K562 (cell line): ENCODE data around the gene SSR4. TPM values are rescaled to one million over a fixed set of nuclear protein-coding genes. Genes with fewer than 3 reads are reported as not detected.

ENCODE experiments used
- ATAC-seq: fragments of 200-7000 bp; cut with Tn5 transposase; 3 replicates; pipeline ENCODE4 v1.9.1; 2020; ENCODE audit warnings: moderate library complexity
- BruUV-seq: library from RNA; stranded (reverse); fragments of 400-500 nt; replicated peaks from 2 replicates; lab custom pipeline; 2021; lab: Mats Ljungman, UMichigan
- CTCF ChIA-PET: fragments of 300-600 bp; formaldehyde crosslinking; extraction: SDS; loops from one replicate; lab custom pipeline; 2021; ENCODE audit warnings: low intra/inter-chr PET ratio; lab: Yijun Ruan, JAX
- POLR2A ChIA-PET: fragments of 300-600, 350-650 bp; sonication (Branson Sonifier 250); formaldehyde crosslinking; extraction: SDS; loops from one replicate; lab custom pipeline; 2021; ENCODE audit warnings: antibody characterized with exemption, inconsistent platforms; lab: Yijun Ruan, JAX
- DNase-seq, 4 experiments: peaks; one replicate each; pipeline versions ENCODE4 v3.0.0 to v3.0.0-alpha.2; 2011 to 2018; ENCODE audit warnings: low spot score in 3 of 4, mixed read lengths in 3 of 4; ENCODE audit errors: extremely low read depth in 1 of 4
- FAIRE-seq: peaks from 2 replicates; lab custom pipeline; 2011; peaks lifted over from hg19 to GRCh38; lab: Jason Lieb, UNC
- H2AFZ ChIP-seq: 2 replicates; pipeline ENCODE4 v1.6.0; 2011; ENCODE audit warnings: low read depth, low read length, control low read depth, inconsistent platforms
- H3K27ac ChIP-seq: fragments of 200-600 bp; 3 replicates; pipeline ENCODE4 v1.8.0; 2011; ENCODE audit warnings: low read depth, mild to moderate bottlenecking, control low read depth, inconsistent platforms, low read length, moderate library complexity, mixed read lengths; ENCODE audit errors: extremely low read depth
- H3K27me3 ChIP-seq, 2 experiments: fragments of 300-600 bp in 1 of 2; 2 replicates in 1 of 2; 3 replicates in 1 of 2; pipeline versions ENCODE4 v1.6.0 to v1.8.0; 2011; ENCODE audit warnings: inconsistent platforms in 2 of 2, low read length in 2 of 2, mild to moderate bottlenecking in 1 of 2, mixed read lengths in 1 of 2, moderate library complexity in 1 of 2; ENCODE audit not compliant: control insufficient read depth in 2 of 2, insufficient read depth in 2 of 2
- H3K36me3 ChIP-seq: fragments of 300-600 bp; 3 replicates; pipeline ENCODE4 v1.8.0; 2011; ENCODE audit warnings: mild to moderate bottlenecking, low read length, inconsistent platforms; ENCODE audit not compliant: control insufficient read depth, insufficient read depth
- H3K4me1 ChIP-seq, 2 experiments: fragments of 200-600 bp in 1 of 2; replicated peaks in 1 of 2; 2 replicates in 1 of 2; 3 replicates in 1 of 2; pipeline versions ENCODE4 v1.5.1 to v1.8.0; 2011; ENCODE audit warnings: inconsistent platforms in 2 of 2, low read length in 2 of 2, mild to moderate bottlenecking in 1 of 2, mixed read lengths in 1 of 2, moderate library complexity in 1 of 2; ENCODE audit not compliant: control insufficient read depth in 2 of 2, insufficient read depth in 2 of 2
- H3K4me2 ChIP-seq: 2 replicates; pipeline ENCODE4 v1.6.1; 2011; ENCODE audit warnings: low read length, control low read depth, inconsistent platforms, mixed read lengths; ENCODE audit not compliant: insufficient read depth
- H3K4me3 ChIP-seq: fragments of 200-600 bp; sonication (generic), shearing (Covaris generic); 2 replicates; pipeline ENCODE4 v1.5.1; 2016; ENCODE audit warnings: control low read depth, inconsistent platforms
- H3K79me2 ChIP-seq: fragments of 200-600 bp; 3 replicates; pipeline ENCODE4 v1.8.0; 2011; ENCODE audit warnings: low read length, inconsistent platforms; ENCODE audit not compliant: control insufficient read depth, insufficient read depth
- H3K9ac ChIP-seq, 2 experiments: 2 replicates each; pipeline versions ENCODE4 v1.6.0 to v1.6.1; 2011; ENCODE audit warnings: low read depth in 2 of 2, low read length in 2 of 2, control low read depth in 1 of 2, inconsistent platforms in 1 of 2, mild to moderate bottlenecking in 1 of 2, mixed read lengths in 1 of 2; ENCODE audit not compliant: insufficient read depth in 1 of 2
- H3K9me1 ChIP-seq: one replicate; pipeline ENCODE4 v1.6.0; 2011; ENCODE audit warnings: inconsistent platforms, mild to moderate bottlenecking, low read length, moderate library complexity; ENCODE audit not compliant: control insufficient read depth, insufficient read depth
- H3K9me3 ChIP-seq: replicated peaks from 2 replicates; pipeline ENCODE4 v1.5.1; 2011; ENCODE audit warnings: low read depth, low read length, inconsistent platforms; ENCODE audit not compliant: control insufficient read depth, insufficient read depth
- H4K20me1 ChIP-seq: replicated peaks from 2 replicates; pipeline ENCODE4 v1.6.1; 2011; ENCODE audit warnings: low read length, inconsistent platforms, mixed read lengths; ENCODE audit not compliant: control insufficient read depth, insufficient read depth
- CTCF ChIP-seq, 3 experiments: IDR thresholded peaks in 2 of 3; conservative IDR thresholded peaks in 1 of 3; 2 replicates each; pipeline ENCODE4 v1.5.1; 2011 to 2012; ENCODE audit warnings: low read length in 3 of 3, mild to moderate bottlenecking in 3 of 3, control low read depth in 2 of 3, improper control_type of control experiment in 1 of 3, inconsistent platforms in 1 of 3, low read depth in 1 of 3, mixed read lengths in 1 of 3, moderate library complexity in 1 of 3; ENCODE audit not compliant: insufficient read depth in 2 of 3
- FOXJ3 ChIP-seq: sonication (generic); formaldehyde crosslinking; IDR thresholded peaks from 2 replicates; pipeline ENCODE4 v1.4.0; 2020; ENCODE audit warnings: mild to moderate bottlenecking, missing genetic modification reagents
- HDAC3 ChIP-seq: fragments of 450-650 bp; IDR thresholded peaks from 2 replicates; pipeline ENCODE4 v1.6.1; 2018; ENCODE audit warnings: borderline replicate concordance, mild to moderate bottlenecking, moderate library complexity; ENCODE audit not compliant: partially characterized antibody
- POLR2B ChIP-seq: fragments of 450-650 bp; IDR thresholded peaks from 2 replicates; pipeline ENCODE4 v1.6.1; 2018; ENCODE audit warnings: low read depth; ENCODE audit not compliant: partially characterized antibody
- SIN3A ChIP-seq, 2 experiments: fragments of 150-350 bp in 1 of 2; IDR thresholded peaks; 2 replicates each; pipeline ENCODE4 v1.6.1; 2011 to 2016; ENCODE audit warnings: borderline replicate concordance in 2 of 2, low read depth in 2 of 2, low read length in 2 of 2, mild to moderate bottlenecking in 2 of 2, moderate library complexity in 2 of 2; ENCODE audit not compliant: control insufficient read depth in 1 of 2
- SRSF7 ChIP-seq: fragments of 200-400 bp; formaldehyde crosslinking; optimal IDR thresholded peaks from 2 replicates; pipeline ENCODE3; 2017; ENCODE audit warnings: mild to moderate bottlenecking, low read depth, low read length
- THRB ChIP-seq: fragments of 450-650 bp; formaldehyde crosslinking; conservative IDR thresholded peaks from 2 replicates; pipeline ENCODE4 v1.4.0; 2022; ENCODE audit warnings: mild to moderate bottlenecking, missing genetic modification characterization
- XRCC5 ChIP-seq: fragments of 200-400 bp; formaldehyde crosslinking; IDR thresholded peaks from 2 replicates; pipeline ENCODE4 v1.6.1; 2017; ENCODE audit warnings: low read depth, mild to moderate bottlenecking, low read length
- WGBS: fragments of 100-300 bp; shearing (Covaris generic); methylation state at CpG from one replicate; pipeline ENCODE4 v1.1.6; 2016; ENCODE audit warnings: low coverage, mixed read lengths; ENCODE audit not compliant: insufficient coverage; ENCODE audit errors: missing lambda C conversion rate; 5-methylcytosine and 5-hydroxymethylcytosine counted together
- in situ Hi-C: fragments of 300-500 bp; cut with MboI; formaldehyde crosslinking; loops from 4 replicates; pipeline ENCODE4 v1.15.0; 2018; ENCODE audit warnings: inconsistent platforms, mixed read lengths
- intact Hi-C: fragments of 100-400 bp; cut with micrococcal nuclease; formaldehyde crosslinking; loops from 2 replicates; pipeline ENCODE4 v1.14.2; 2022
- polyA plus RNA-seq, 8 experiments: library from polyadenylated mRNA; depleted of rRNA in 4 of 8; stranded (reverse) in 5 of 8; unstranded in 3 of 8; fragments of >200 nt; fragmentation: Nextera tagmentation in 2 of 8; fragmentation: Illumina TruSeq in 1 of 8; extraction: Ambion mirVana in 2 of 8; extraction: Trizol in 1 of 8; gene quantifications; 2 replicates each; pipeline versions ENCODE4 v1.2.1 to v1.2.3, GENCODE V29; 2011 to 2014; ENCODE audit warnings: inconsistent platforms in 1 of 8, missing spikeins in 1 of 8
- total RNA-seq, 7 experiments: library from RNA; depleted of rRNA in 6 of 7; stranded (reverse); fragments of >200 nt in 6 of 7; fragmentation: Illumina TruSeq in 2 of 7; extraction: Trizol in 2 of 7; gene quantifications; 2 replicates each; pipeline versions ENCODE4 v1.2.1 to v1.2.3, GENCODE V29; 2011 to 2021; ENCODE audit warnings: low replicate concordance in 1 of 7
- TF ChIP-seq, protein P1 (sequence below): fragments of 250-450 bp; sonication (Bioruptor Pico); IDR thresholded peaks from 2 replicates; pipeline ENCODE4 v1.9.0; 2021; ENCODE audit warnings: mild to moderate bottlenecking, inconsistent platforms
- TF ChIP-seq, protein P2 (sequence below): fragments of 250-450 bp; sonication (Bioruptor Pico); IDR thresholded peaks from 2 replicates; pipeline ENCODE4 v1.8.0; 2021; ENCODE audit warnings: mild to moderate bottlenecking, moderate library complexity

Gene SSR4
- total and polyA plus RNA-seq, 9 of the 15 experiments (the other 6 are each of a cell fraction or from before 2014, with no cell fraction given): 146 to 492 (median 272) TPM

DNA sequence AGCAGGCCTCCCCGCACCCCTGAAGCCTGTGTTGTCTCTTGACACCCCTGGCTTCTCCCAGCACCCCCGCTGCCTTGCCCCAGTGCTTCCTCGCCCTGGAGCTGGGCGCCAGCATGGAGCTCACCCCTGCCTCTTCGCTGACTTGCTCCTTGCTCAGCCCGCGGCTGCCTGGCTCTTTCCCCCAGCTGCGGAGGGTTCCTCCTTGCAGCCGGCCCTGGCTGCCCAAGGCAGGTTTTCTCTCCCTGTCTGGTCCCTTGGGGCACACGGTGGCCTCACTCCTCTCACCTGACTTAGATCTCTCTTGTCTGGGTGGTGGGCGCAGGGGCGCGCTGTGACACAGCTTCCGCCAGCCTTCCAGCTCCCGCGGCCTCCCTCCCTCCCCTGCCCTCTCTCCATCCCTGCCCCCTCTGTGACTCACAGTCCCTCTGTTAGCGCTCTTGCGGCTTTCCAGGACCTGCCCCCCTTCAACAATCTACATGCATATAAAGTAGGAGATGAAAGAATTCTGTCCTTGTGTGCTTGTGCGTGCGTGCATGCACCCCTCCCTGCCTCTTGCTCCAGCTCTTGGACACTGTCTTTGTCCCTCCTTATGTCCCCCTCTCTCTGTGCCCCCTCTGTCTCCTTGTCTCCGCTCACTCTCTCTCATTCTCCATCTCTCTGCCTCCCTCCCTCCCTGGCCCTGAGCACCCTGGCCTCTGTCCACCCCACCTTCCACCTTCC lies 28.2 kb upstream of the SSR4 start:
- 0% methylated on average over 14 of the region's 21 CpGs for WGBS
- Histone ChIP-seq H3K9me3 (no peaks in the 10 kb centered on the region), H3K79me2 (peaks cover 14% of the 10 kb centered on the region), H3K9ac (peak overlapping the region; percentile 92 to 96), H3K27ac (peak overlapping the region; percentile 99), H4K20me1 (no peaks in the 10 kb centered on the region), H3K36me3 (no peaks in the 10 kb centered on the region), H3K27me3 (no peaks in the 10 kb centered on the region), H3K4me2 (peak overlapping the region; percentile 87), H3K4me1 (peaks cover 15 to 83% of the 10 kb centered on the region in 2 experiments), H2AFZ (peak overlapping the region; percentile 86), H3K4me3 (peak overlapping the region; percentile 51), H3K9me1 (no peaks in the 10 kb centered on the region)
- intact Hi-C loops: loop anchor here (5.0 kb wide), 1 partner anchor 161 kb away; the partner anchor contains the start of gene ARHGAP4
- CTCF ChIA-PET: no interaction called here
- peak; percentile 92 for FAIRE-seq
- POLR2A ChIA-PET: interaction anchor here (0.6 to 0.7 kb wide), 3 partner anchors 35 to 780 kb away, joined by 3 to 4 read pairs (median 3); partner anchors contain the start of gene G6PD
- in situ Hi-C loops: no loop called here
- peak; percentile 71 to 91 (median 79) for DNase-seq
- ATAC-seq: peak; percentile 82
- BruUV-seq: TSS peak; percentile 83
- peak; percentile 47 for TF ChIP-seq POLR2B
- TF ChIP-seq SRSF7: no peak
- TF ChIP-seq, protein P1, sequence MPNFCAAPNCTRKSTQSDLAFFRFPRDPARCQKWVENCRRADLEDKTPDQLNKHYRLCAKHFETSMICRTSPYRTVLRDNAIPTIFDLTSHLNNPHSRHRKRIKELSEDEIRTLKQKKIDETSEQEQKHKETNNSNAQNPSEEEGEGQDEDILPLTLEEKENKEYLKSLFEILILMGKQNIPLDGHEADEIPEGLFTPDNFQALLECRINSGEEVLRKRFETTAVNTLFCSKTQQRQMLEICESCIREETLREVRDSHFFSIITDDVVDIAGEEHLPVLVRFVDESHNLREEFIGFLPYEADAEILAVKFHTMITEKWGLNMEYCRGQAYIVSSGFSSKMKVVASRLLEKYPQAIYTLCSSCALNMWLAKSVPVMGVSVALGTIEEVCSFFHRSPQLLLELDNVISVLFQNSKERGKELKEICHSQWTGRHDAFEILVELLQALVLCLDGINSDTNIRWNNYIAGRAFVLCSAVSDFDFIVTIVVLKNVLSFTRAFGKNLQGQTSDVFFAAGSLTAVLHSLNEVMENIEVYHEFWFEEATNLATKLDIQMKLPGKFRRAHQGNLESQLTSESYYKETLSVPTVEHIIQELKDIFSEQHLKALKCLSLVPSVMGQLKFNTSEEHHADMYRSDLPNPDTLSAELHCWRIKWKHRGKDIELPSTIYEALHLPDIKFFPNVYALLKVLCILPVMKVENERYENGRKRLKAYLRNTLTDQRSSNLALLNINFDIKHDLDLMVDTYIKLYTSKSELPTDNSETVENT (CRISPR knock-in tag): no peak
- no peak for TF ChIP-seq THRB
- no peak for TF ChIP-seq HDAC3
- TF ChIP-seq CTCF (IDR thresholded peaks at IDR 0.05 in 2 of 3, conservative IDR thresholded peaks at IDR 0.05 in 1 of 3; ENCODE audit: insufficient read depth in 2 of 3, low read depth in 1 of 3, low read length in 3 of 3): no peak
- TF ChIP-seq, protein P2, sequence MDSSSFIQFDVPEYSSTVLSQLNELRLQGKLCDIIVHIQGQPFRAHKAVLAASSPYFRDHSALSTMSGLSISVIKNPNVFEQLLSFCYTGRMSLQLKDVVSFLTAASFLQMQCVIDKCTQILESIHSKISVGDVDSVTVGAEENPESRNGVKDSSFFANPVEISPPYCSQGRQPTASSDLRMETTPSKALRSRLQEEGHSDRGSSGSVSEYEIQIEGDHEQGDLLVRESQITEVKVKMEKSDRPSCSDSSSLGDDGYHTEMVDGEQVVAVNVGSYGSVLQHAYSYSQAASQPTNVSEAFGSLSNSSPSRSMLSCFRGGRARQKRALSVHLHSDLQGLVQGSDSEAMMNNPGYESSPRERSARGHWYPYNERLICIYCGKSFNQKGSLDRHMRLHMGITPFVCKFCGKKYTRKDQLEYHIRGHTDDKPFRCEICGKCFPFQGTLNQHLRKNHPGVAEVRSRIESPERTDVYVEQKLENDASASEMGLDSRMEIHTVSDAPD (CRISPR knock-in tag): no peak
- TF ChIP-seq SIN3A (IDR thresholded peaks at IDR 0.05; ENCODE audit: borderline replicate concordance in 2 of 2, control insufficient read depth in 1 of 2, low read depth in 2 of 2, low read length in 2 of 2): no peak; a peak in 1 of 4 replicates
- TF ChIP-seq XRCC5: 0 out of 2 replicates have a peak, but pooled peaks have one; percentile 9
- no peak for TF ChIP-seq FOXJ3
